AG04450 (cell line): ENCODE data around the gene ERC1. TPM values are rescaled to one million over a fixed set of nuclear protein-coding genes. Genes with fewer than 3 reads are reported as not detected.
A peak's percentile ranks its signal among the peaks of the same experiment; 100 is the strongest.

Experiments used
- CTCF ChIA-PET: fragments of 300-600, 350-600 bp; formaldehyde crosslinking; extraction: SDS; loops from one replicate; lab custom pipeline; 2022; ENCODE audit warnings: antibody characterized with exemption, inconsistent platforms; lab: Charles Lee
- POLR2A ChIA-PET: fragments of 350-600 bp; formaldehyde crosslinking; extraction: SDS; loops from one replicate; lab custom pipeline; 2021; ENCODE audit warnings: antibody characterized with exemption, inconsistent platforms; lab: Yijun Ruan, JAX
- DNase-seq: peaks from one replicate; pipeline ENCODE4 v3.0.0-alpha.2; 2011; ENCODE audit warnings: low read depth, low spot score
- H3K27ac ChIP-seq: one replicate; pipeline ENCODE4 v1.5.1; 2012; ENCODE audit warnings: low read depth, low read length, control low read depth
- H3K27me3 ChIP-seq: one replicate; pipeline ENCODE4 v1.6.0; 2012; ENCODE audit warnings: low read length; ENCODE audit not compliant: control insufficient read depth, insufficient read depth
- H3K4me3 ChIP-seq: 2 replicates; pipeline ENCODE4 v1.5.1; 2011; ENCODE audit warnings: mild to moderate bottlenecking, low read depth, low read length, control low read depth
- H3K9me3 ChIP-seq: 2 replicates; pipeline ENCODE4 v1.5.1; 2012; ENCODE audit warnings: low read length; ENCODE audit not compliant: control insufficient read depth, insufficient read depth
- polyA plus RNA-seq: library from polyadenylated mRNA; depleted of rRNA; stranded (reverse); fragments of >200 nt; gene quantifications from 2 replicates; pipeline ENCODE4 v1.2.3, GENCODE V29; 2011
- TF ChIP-seq, protein P1 (sequence below): IDR thresholded peaks from 2 replicates; pipeline ENCODE4 v1.5.1; 2011; ENCODE audit warnings: low read depth, low read length, control low read depth, inconsistent platforms

Gene ERC1
- polyA plus RNA-seq, 1 experiment: 28.6 TPM

GRCh38 chr12:1117371-1117770 lies 126.3 kb downstream of the ERC1 start:
- Histone ChIP-seq H3K9me3 (no peaks in the 10 kb centered on the region), H3K27me3 (no peaks in the 10 kb centered on the region), H3K27ac (no peak overlapping the region), H3K4me3 (no peak overlapping the region)
- ChIA-PET CTCF (interaction anchor here (0.6 to 5.4 kb wide), 114 partner anchors 9 to 675 kb away, joined by 3 to 313 read pairs (median 5); partner anchors contain the start of genes ERC1 and WNT5B), POLR2A (interaction anchor here (0.9 to 1.3 kb wide), 2 partner anchors 168 to 466 kb away, joined by 3 to 4 read pairs; partner anchors contain the start of gene RAD52)
- DNase-seq: no peak
- TF ChIP-seq, protein P1, sequence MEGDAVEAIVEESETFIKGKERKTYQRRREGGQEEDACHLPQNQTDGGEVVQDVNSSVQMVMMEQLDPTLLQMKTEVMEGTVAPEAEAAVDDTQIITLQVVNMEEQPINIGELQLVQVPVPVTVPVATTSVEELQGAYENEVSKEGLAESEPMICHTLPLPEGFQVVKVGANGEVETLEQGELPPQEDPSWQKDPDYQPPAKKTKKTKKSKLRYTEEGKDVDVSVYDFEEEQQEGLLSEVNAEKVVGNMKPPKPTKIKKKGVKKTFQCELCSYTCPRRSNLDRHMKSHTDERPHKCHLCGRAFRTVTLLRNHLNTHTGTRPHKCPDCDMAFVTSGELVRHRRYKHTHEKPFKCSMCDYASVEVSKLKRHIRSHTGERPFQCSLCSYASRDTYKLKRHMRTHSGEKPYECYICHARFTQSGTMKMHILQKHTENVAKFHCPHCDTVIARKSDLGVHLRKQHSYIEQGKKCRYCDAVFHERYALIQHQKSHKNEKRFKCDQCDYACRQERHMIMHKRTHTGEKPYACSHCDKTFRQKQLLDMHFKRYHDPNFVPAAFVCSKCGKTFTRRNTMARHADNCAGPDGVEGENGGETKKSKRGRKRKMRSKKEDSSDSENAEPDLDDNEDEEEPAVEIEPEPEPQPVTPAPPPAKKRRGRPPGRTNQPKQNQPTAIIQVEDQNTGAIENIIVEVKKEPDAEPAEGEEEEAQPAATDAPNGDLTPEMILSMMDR: no peak

DNA sequence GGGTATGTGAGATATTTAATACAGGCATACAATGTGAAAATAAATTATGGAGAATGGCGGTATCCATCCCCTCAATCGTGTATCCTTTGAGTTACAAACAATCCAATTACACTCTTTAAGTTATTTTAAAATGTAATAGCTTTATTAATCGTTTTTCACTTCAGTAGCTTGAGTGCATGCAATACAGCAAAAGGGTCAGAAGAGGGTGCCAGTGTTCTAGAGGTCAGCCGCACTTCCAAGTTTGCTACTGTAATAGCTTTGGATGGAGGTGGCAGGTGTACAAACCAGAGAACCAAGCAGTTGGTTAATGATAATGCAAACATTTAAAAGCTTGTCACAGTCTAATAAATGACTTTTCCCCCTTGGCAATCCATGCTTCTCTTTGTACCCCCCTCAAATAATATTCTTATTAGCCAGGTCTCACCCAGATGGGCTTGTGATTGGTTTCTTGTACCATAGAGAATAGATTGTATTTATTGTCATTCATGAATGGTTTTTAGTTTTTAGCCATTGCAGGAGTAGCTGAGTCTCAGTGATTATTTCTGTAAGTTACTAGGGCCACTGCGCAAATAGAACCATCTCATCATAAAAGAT lies 127.0 kb downstream of the ERC1 start:
- Histone ChIP-seq H3K4me3 (no peak overlapping the region), H3K27me3 (no peaks in the 10 kb centered on the region), H3K27ac (no peak overlapping the region), H3K9me3 (no peaks in the 10 kb centered on the region)
- ChIA-PET CTCF (interaction anchor here (0.6 to 5.4 kb wide), 128 partner anchors 8 to 674 kb away, joined by 3 to 313 read pairs (median 5); partner anchors contain the start of genes ERC1 and WNT5B), POLR2A (interaction anchor here (0.6 to 1.3 kb wide), 5 partner anchors 169 to 470 kb away, joined by 3 to 4 read pairs (median 3); partner anchors contain the start of gene RAD52)
- TF ChIP-seq, protein P1: peak; percentile 93
- DNase-seq: peak; percentile 63

GRCh38 chr12:1122786-1123185 lies 131.8 kb downstream of the ERC1 start:
- Histone ChIP-seq H3K27ac (no peak overlapping the region), H3K9me3 (no peaks in the 10 kb centered on the region), H3K4me3 (no peak overlapping the region), H3K27me3 (no peaks in the 10 kb centered on the region)
- CTCF ChIA-PET: no interaction called here
- POLR2A ChIA-PET: no interaction called here
- TF ChIP-seq, protein P1: no peak
- DNase-seq: no peak

- TF ChIP-seq, protein P1: no peak
- POLR2A ChIA-PET: no interaction called here
- H3K27ac ChIP-seq: no peak overlapping the region
- DNase-seq: no peak
- no peaks in the 10 kb centered on the region for H3K27me3 ChIP-seq
- CTCF ChIA-PET: interaction anchor here (1.4 kb wide), 1 partner anchor 8 kb away, joined by 11 read pairs; no protein-coding TSS in a partner anchor
- no peak overlapping the region for H3K4me3 ChIP-seq
- no peaks in the 10 kb centered on the region for H3K9me3 ChIP-seq
These were observed 135.1 kb downstream of the ERC1 start for GRCh38 chr12:1126091-1126490.

- Histone ChIP-seq H3K27me3 (no peaks in the 10 kb centered on the region), H3K27ac (no peak overlapping the region), H3K9me3 (no peaks in the 10 kb centered on the region), H3K4me3 (no peak overlapping the region)
- TF ChIP-seq, protein P1: no peak
- ChIA-PET CTCF (interaction anchor here (1.4 to 2.2 kb wide), 2 partner anchors 9 kb away, joined by 11 to 22 read pairs; no protein-coding TSS in a partner anchor), POLR2A (no interaction called here)
- no peak for DNase-seq
These were observed 136.0 kb downstream of the ERC1 start for GRCh38 chr12:1127021-1127420.
